Activated naive CD8-positive, alpha-beta T cell treated with anti-CD3 and anti-CD28 coated beads, Interleukin-2, amount 10 ng/mL, durations not matched to agents 7 days and 5 days (primary cell): Measurements from ENCODE around the gene NUP210L. TPM values are rescaled to one million over a fixed set of nuclear protein-coding genes. Genes with fewer than 3 reads are reported as not detected.
"Not testable (repeated sequence)": the region's sequence is repeated elsewhere in the genome, so short reads cannot be mapped to it uniquely, and the experiment has no call there.

Experiments
- ATAC-seq: fragments of 150-1000 bp; cut with Tn5 transposase; one replicate; pipeline ENCODE4 v1.10.0; 2021; ENCODE audit warnings: low read depth, moderate library complexity
- POLR2A ChIA-PET: fragments of 350-600 bp; sonication (Branson Sonifier 250); formaldehyde crosslinking; loops from one replicate; lab custom pipeline; 2021; ENCODE audit warnings: antibody characterized with exemption; lab: Charles Lee
- DNase-seq: peaks from one replicate; pipeline ENCODE4 v3.0.0; 2021
- H3K27ac Mint-ChIP-seq: one replicate; pipeline ENCODE4 v1.8.0; 2022; ENCODE audit warnings: mild to moderate bottlenecking, mixed read lengths
- H3K27me3 Mint-ChIP-seq: one replicate; pipeline ENCODE4 v1.8.0; 2022; ENCODE audit warnings: mild to moderate bottlenecking, moderate library complexity, mixed read lengths
- H3K36me3 Mint-ChIP-seq: one replicate; pipeline ENCODE4 v1.8.0; 2021; ENCODE audit warnings: mild to moderate bottlenecking, mixed read lengths
- H3K4me1 Mint-ChIP-seq: one replicate; pipeline ENCODE4 v1.8.0; 2021; ENCODE audit warnings: mixed read lengths
- H3K4me3 Mint-ChIP-seq: one replicate; pipeline ENCODE4 v1.8.0; 2022; ENCODE audit warnings: mild to moderate bottlenecking, moderate library complexity, mixed read lengths
- H3K9me3 Mint-ChIP-seq: one replicate; pipeline ENCODE4 v1.8.0; 2021; ENCODE audit warnings: mixed read lengths
- total RNA-seq, 2 experiments: library from RNA; stranded (reverse); gene quantifications; one replicate each; pipeline ENCODE4 v1.2.3, GENCODE V29; 2021

The NUP210L gene
- total RNA-seq, 2 experiments from 2014 or later: 0.11 to 0.17 TPM

DNA sequence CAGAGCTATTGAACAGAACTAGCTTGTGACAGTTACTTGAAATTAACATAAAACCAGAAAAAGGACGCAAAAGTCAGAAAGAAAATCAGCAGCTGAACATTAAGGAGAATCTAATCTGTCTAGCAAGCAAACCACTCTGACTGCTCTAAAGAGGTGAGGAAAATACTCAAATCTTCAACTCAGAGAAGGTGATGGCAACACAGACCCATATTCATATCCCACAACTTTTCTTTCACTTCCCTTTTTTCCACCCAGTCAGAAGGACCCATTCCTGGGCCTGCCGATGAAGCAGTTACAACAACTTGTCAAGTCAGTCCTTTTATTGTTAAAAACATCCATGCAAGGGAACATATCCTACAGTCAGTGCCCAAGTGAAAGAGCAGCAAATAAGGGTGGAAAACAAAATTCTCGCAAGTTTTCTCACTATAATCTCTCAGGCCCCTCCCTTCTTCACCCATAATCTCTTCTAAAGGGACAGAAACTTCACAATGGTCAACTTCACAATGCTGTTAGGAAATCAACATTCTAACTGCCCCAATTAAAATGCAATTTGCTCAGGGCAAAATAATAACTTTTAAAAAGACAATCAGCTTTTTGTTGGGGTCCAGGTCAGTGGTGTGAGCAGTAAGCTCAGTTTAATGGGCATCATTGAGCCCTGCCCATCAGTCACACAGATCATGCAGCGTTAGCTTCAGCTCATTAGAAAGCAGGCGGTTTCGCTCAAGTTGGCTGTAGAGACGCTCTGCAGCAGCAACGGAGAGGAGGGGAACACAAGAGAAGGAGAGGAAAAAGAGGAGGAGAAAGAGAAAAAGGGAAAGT lies 3.6 kb upstream of the NUP210L start:
- no peak for ATAC-seq
- H3K4me3 Mint-ChIP-seq: peak overlapping the region; percentile 77
- H3K9me3 Mint-ChIP-seq: peaks cover 3% of the 10 kb centered on the region
- H3K36me3 Mint-ChIP-seq: peaks cover 70% of the 10 kb centered on the region
- DNase-seq: no peak
- H3K27me3 Mint-ChIP-seq: no peaks in the 10 kb centered on the region
- H3K4me1 Mint-ChIP-seq: peaks cover 55% of the 10 kb centered on the region
- POLR2A ChIA-PET: interaction anchor here (0.6 to 6.0 kb wide), 11 partner anchors 10 to 237 kb away, joined by 3 to 70 read pairs (median 5); partner anchors contain the start of genes RPS27 and UBAP2L
- H3K27ac Mint-ChIP-seq: peak overlapping the region; percentile 93

DNA sequence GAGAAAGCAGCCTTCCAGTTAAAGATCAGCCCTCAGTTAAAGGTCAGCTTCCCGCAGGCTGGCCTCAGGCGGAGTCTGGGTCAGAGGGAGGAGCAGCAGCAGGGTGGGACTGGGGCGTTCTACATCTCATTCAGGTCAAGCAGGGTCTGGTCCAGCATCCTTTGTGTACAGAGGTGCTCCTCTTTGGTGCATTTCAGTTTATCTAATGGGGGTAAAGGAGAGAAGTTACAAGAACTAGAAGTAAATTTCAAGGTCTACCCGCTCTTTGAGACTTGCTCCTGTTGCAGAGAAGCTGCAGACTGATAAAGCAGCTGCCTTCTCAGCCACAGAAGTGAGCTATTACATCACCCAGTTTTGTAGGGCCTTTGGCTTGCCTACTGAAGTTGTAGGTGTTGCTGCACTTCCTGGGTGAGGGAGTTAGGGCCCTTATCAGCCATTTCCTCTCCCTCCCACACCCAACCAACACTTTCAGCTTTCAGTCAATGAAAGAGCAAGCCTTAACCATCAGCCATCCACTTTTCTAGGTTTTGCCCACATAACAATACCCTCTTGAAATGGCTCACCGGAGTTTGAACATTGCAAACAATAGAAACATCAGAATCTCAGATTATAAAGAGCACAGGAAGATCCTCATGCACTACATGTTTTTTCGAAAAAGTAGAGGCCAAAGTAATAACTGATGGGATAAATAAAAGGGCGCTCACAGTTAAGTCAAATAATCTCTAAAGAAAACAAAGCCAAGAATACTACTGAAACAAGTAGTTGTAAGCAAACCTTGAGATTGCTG lies 2.8 kb upstream of the NUP210L start:
- H3K4me1 Mint-ChIP-seq: peaks cover 51% of the 10 kb centered on the region
- no peaks in the 10 kb centered on the region for H3K27me3 Mint-ChIP-seq
- peak overlapping the region; percentile 77 for H3K4me3 Mint-ChIP-seq
- POLR2A ChIA-PET: interaction anchor here (0.8 to 6.0 kb wide), 9 partner anchors 13 to 212 kb away, joined by 3 to 70 read pairs (median 5); partner anchors contain the start of genes RPS27 and UBAP2L
- H3K27ac Mint-ChIP-seq: peak overlapping the region; percentile 93
- DNase-seq: peak; percentile 48
- ATAC-seq: peak; percentile 98
- peaks cover 3% of the 10 kb centered on the region for H3K9me3 Mint-ChIP-seq
- H3K36me3 Mint-ChIP-seq: peaks cover 64% of the 10 kb centered on the region

DNA sequence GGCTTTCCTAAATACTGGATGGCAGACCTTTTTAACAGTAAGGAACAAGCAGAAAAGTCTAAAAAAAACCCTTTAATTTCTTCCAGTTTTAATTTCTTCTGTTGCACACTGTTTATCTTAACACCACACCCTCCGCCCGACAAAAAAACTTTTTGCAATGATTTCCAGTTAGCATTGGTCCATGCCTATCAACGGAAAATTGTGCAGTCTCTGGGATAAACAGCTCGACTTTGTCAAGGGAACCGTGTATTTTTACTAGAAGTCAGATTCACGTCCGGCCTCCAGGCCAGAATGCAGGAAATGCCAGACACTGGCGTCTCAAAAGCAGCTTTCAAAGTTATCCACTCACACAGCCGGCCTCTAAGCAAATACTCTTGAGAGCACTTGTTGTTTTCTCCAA lies 378 bp upstream of the NUP210L start:
- POLR2A ChIA-PET: interaction anchor here (1.1 to 6.0 kb wide), 2 partner anchors 26 to 164 kb away, joined by 4 to 70 read pairs; no protein-coding TSS in a partner anchor
- peak overlapping the region; percentile 35 for H3K4me3 Mint-ChIP-seq
- H3K9me3 Mint-ChIP-seq: peaks cover 2% of the 10 kb centered on the region
- peaks cover 47% of the 10 kb centered on the region for H3K4me1 Mint-ChIP-seq
- H3K36me3 Mint-ChIP-seq: peaks cover 46% of the 10 kb centered on the region
- ATAC-seq: no peak
- peak overlapping the region; percentile 96 for H3K27ac Mint-ChIP-seq
- H3K27me3 Mint-ChIP-seq: no peaks in the 10 kb centered on the region
- no peak for DNase-seq

GRCh38 chr1:154154053-154154452 lies 820 bp downstream of the NUP210L start:
- Mint-ChIP-seq H3K27me3 (no peaks in the 10 kb centered on the region), H3K27ac (peak overlapping the region; percentile 46), H3K4me1 (peaks cover 39% of the 10 kb centered on the region), H3K9me3 (no peaks in the 10 kb centered on the region), H3K4me3 (no peak overlapping the region), H3K36me3 (peaks cover 36% of the 10 kb centered on the region)
- ATAC-seq: no peak
- POLR2A ChIA-PET: interaction anchor here (1.4 kb wide), 1 partner anchor 164 kb away, joined by 6 read pairs; no protein-coding TSS in a partner anchor
- DNase-seq: no peak

- POLR2A ChIA-PET: interaction anchor here (1.1 kb wide), 1 partner anchor 161 kb away, joined by 6 read pairs; the partner anchor contains the start of gene RPS27
- no peak overlapping the region for H3K27ac Mint-ChIP-seq
- H3K9me3 Mint-ChIP-seq: no peaks in the 10 kb centered on the region
- H3K36me3 Mint-ChIP-seq: peaks cover 23% of the 10 kb centered on the region
- H3K4me3 Mint-ChIP-seq: no peak overlapping the region
- DNase-seq: no peak
- ATAC-seq: no peak
- no peaks in the 10 kb centered on the region for H3K27me3 Mint-ChIP-seq
- peaks cover 16% of the 10 kb centered on the region for H3K4me1 Mint-ChIP-seq
Observed at GRCh38 chr1:154151311-154151710, 3.6 kb downstream of the NUP210L start.

DNA sequence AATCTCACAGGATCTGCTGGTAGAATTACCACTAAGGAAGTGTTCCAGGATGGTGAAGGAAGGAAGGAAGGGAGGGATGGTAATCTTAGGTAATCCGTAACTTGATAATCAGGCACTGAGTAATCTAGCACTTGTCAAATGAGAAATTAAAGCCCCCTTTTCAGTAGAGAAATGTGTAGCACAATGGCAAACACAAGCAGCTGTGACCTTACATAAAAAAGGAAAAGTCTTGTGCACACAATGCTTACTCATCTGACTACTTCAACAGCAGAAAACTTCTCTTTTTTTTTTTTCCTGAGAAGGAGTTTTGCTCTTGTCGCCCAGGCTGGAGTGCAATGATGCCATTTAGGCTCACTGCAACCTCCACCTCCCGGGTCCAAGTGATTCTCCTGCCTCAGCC lies 6.1 kb downstream of the NUP210L start:
- Mint-ChIP-seq H3K4me1 (peaks cover under 1% of the 10 kb centered on the region), H3K27me3 (no peaks in the 10 kb centered on the region), H3K27ac (no peak overlapping the region), H3K4me3 (no peak overlapping the region), H3K36me3 (peaks cover 8% of the 10 kb centered on the region), H3K9me3 (no peaks in the 10 kb centered on the region)
- POLR2A ChIA-PET: no interaction called here
- DNase-seq (no peak), ATAC-seq (no peak)

- DNase-seq, H3K36me3 Mint-ChIP-seq, H3K27me3 Mint-ChIP-seq, ATAC-seq, H3K9me3 Mint-ChIP-seq, H3K27ac Mint-ChIP-seq, H3K4me1 Mint-ChIP-seq, POLR2A ChIA-PET, H3K4me3 Mint-ChIP-seq: not testable (repeated sequence)
Observed at GRCh38 chr1:154147505-154147904, 7.4 kb downstream of the NUP210L start.

DNA sequence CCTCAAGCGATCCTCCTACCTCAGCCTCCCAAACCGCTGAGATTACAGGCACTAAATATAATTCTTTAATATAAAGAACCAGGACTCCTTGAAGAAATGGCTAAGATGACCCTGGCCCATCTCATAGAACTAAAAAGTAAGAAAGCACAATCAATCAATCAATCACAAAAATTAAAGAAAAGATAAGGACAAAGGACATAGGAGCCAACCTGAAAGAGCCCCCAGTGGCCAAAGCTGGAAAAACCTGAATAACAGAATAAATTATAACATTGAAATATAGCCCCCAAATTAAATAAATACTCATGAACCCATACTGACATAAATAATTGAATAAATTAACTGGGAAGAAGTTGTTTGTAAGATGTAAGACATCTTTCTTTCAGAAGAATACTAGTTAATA lies 8.9 kb downstream of the NUP210L start:
- no peak overlapping the region for H3K27ac Mint-ChIP-seq
- no peaks in the 10 kb centered on the region for H3K4me1 Mint-ChIP-seq
- ATAC-seq: no peak
- peaks cover 2% of the 10 kb centered on the region for H3K36me3 Mint-ChIP-seq
- no peak for DNase-seq
- no peaks in the 10 kb centered on the region for H3K27me3 Mint-ChIP-seq
- no peaks in the 10 kb centered on the region for H3K9me3 Mint-ChIP-seq
- no peak overlapping the region for H3K4me3 Mint-ChIP-seq
- POLR2A ChIA-PET: no interaction called here

DNA sequence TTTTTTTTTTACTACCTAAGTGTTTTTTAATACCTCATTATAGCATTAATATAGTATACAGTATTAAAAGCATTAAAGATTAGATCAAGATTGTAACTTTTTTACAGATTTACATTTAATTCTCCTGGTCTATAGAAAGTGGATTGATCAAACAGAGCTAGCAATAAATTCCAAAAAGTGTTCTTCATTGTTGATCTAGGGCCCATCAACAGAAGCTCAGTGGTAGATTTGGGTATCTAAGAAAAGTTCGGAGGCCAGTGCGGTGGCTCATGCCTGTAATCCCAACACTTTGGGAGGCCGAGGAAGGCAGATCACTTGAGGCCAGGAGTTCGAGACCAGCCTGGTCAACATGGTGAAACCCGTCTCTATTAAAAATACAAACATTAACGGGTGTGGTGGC lies 12.5 kb downstream of the NUP210L start:
- Mint-ChIP-seq H3K9me3 (no peaks in the 10 kb centered on the region), H3K27me3 (no peaks in the 10 kb centered on the region), H3K4me1 (no peaks in the 10 kb centered on the region), H3K4me3 (no peak overlapping the region), H3K36me3 (no peaks in the 10 kb centered on the region), H3K27ac (no peak overlapping the region)
- POLR2A ChIA-PET: no interaction called here
- ATAC-seq: no peak
- DNase-seq: no peak

- Mint-ChIP-seq H3K4me1 (no peaks in the 10 kb centered on the region), H3K9me3 (no peaks in the 10 kb centered on the region), H3K27me3 (no peaks in the 10 kb centered on the region), H3K36me3 (no peaks in the 10 kb centered on the region), H3K27ac (no peak overlapping the region), H3K4me3 (no peak overlapping the region)
- POLR2A ChIA-PET: no interaction called here
- ATAC-seq: no peak
- DNase-seq: no peak
Observed at GRCh38 chr1:154141240-154141639, 13.6 kb downstream of the NUP210L start.

GRCh38 chr1:154137888-154138287 lies 17.0 kb downstream of the NUP210L start:
- H3K9me3 Mint-ChIP-seq: no peaks in the 10 kb centered on the region
- POLR2A ChIA-PET: interaction anchor here (0.6 kb wide), 1 partner anchor 150 kb away, joined by 3 read pairs; no protein-coding TSS in a partner anchor
- no peak overlapping the region for H3K27ac Mint-ChIP-seq
- no peak overlapping the region for H3K4me3 Mint-ChIP-seq
- H3K4me1 Mint-ChIP-seq: no peaks in the 10 kb centered on the region
- H3K36me3 Mint-ChIP-seq: peaks cover 1% of the 10 kb centered on the region
- ATAC-seq (no peak), DNase-seq (no peak)
- no peaks in the 10 kb centered on the region for H3K27me3 Mint-ChIP-seq

GRCh38 chr1:154133256-154133655 lies 21.6 kb downstream of the NUP210L start:
- Mint-ChIP-seq H3K36me3 (peaks cover 1% of the 10 kb centered on the region), H3K9me3 (no peaks in the 10 kb centered on the region), H3K4me3 (no peak overlapping the region), H3K27ac (no peak overlapping the region), H3K4me1 (peaks cover 3% of the 10 kb centered on the region), H3K27me3 (no peaks in the 10 kb centered on the region)
- POLR2A ChIA-PET: interaction anchor here (0.7 kb wide), 1 partner anchor 292 kb away, joined by 3 read pairs; no protein-coding TSS in a partner anchor
- no peak for DNase-seq
- no peak for ATAC-seq

DNA sequence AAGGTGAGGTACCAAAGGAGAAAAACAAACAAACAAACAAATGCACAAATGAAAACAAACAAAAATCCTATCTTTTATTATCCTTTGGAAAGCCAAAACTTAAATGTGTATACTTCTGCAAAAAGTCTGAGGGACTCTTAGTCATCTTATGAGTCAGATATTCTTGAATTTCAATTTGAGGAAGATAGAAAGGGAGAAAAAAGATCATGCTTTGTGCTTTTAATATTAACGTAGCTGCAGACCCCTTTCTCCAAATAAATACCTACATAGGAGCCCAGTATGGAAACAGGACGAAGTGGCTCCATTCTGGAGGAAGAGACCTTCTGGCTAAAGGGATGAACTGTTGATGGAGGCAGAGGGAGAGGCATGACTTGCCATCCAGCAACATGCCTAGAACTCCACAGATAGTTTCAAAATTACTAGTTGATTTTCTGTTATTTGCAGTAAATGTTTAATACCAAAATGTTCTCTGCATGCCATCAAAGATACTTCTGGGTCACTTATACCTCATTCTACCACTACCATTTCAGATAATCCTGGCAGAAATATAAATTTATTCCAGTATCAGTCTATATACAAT lies 25.4 kb downstream of the NUP210L start:
- POLR2A ChIA-PET: no interaction called here
- Mint-ChIP-seq H3K36me3 (no peaks in the 10 kb centered on the region), H3K27me3 (peaks cover 8% of the 10 kb centered on the region), H3K4me3 (no peak overlapping the region), H3K27ac (no peak overlapping the region), H3K9me3 (peaks cover 3% of the 10 kb centered on the region), H3K4me1 (peaks cover 3% of the 10 kb centered on the region)
- DNase-seq: no peak
- ATAC-seq: no peak
